NCI-H82 treated with DMSO at 0.1 percent for 48 hours (cell line): ENCODE results near the gene EFNA2.

ENCODE experiments used
- DNase-seq: peaks from one replicate; lab custom pipeline; 2025; ENCODE audit not compliant: unreplicated experiment; lab: John Stamatoyannopoulos, UW

Gene EFNA2

GRCh38 chr19:1259876-1260748 is 25.6 kb upstream of the EFNA2 start:
- no peak for DNase-seq

GRCh38 chr19:1260749-1261537 is 24.7 kb upstream of the EFNA2 start:
- DNase-seq, result peak; percentile 44

GRCh38 chr19:1261538-1261797 is 24.2 kb upstream of the EFNA2 start:
- no peak for DNase-seq

GRCh38 chr19:1261798-1262622 is 23.7 kb upstream of the EFNA2 start:
- no peak for DNase-seq

GRCh38 chr19:1262623-1263123 is 23.0 kb upstream of the EFNA2 start:
- DNase-seq, result no peak

GRCh38 chr19:1263188-1263587 is 22.5 kb upstream of the EFNA2 start:
- no peak for DNase-seq

- DNase-seq, result no peak
Observed at GRCh38 chr19:1264801-1265614, 20.7 kb upstream of the EFNA2 start.

- DNase-seq, result no peak
Observed at GRCh38 chr19:1265615-1266128, 20.0 kb upstream of the EFNA2 start.

GRCh38 chr19:1266129-1266915 is 19.4 kb upstream of the EFNA2 start:
- DNase-seq, result peak; percentile 39

GRCh38 chr19:1266916-1267476 is 18.7 kb upstream of the EFNA2 start:
- DNase-seq, result no peak

GRCh38 chr19:1267477-1268225 is 18.0 kb upstream of the EFNA2 start:
- DNase-seq, result no peak

GRCh38 chr19:1268226-1269064 is 17.2 kb upstream of the EFNA2 start:
- DNase-seq, result no peak

GRCh38 chr19:1269065-1269477 is 16.6 kb upstream of the EFNA2 start, which contains the start of gene CIRBP:
Gene CIRBP (plus strand): TSS chr19:1269332. CDS start chr19:1270934, 1,602 bp downstream.
- peak; percentile 87 for DNase-seq

- peak; percentile 31 for DNase-seq
Observed at GRCh38 chr19:1269478-1270212, 16.0 kb upstream of the EFNA2 start.

GRCh38 chr19:1270213-1270853 is 15.3 kb upstream of the EFNA2 start:
- DNase-seq, result no peak

GRCh38 chr19:1270854-1271527 is 14.7 kb upstream of the EFNA2 start:
- DNase-seq, result no peak
